ENCODE measurements around the gene HIGD1A. TPM values are rescaled to one million over a fixed set of nuclear protein-coding genes. Genes with fewer than 3 reads are reported as not detected.

Gene HIGD1A
- total RNA-seq, 1 experiment from 2014 or later: 80.7 TPM

GRCh38 chr3:42752441-42752840 is 51.8 kb downstream of the HIGD1A start (continued):
- no peak for TF ChIP-seq PRDM15 (CRISPR knock-in tag; IDR thresholded peaks at IDR 0.05)
- no peak for TF ChIP-seq TCF7 (CRISPR knock-in tag; IDR thresholded peaks at IDR 0.05; ENCODE audit: low read depth)
- no peak for TF ChIP-seq E2F4 (CRISPR knock-in tag; IDR thresholded peaks at IDR 0.05; ENCODE audit: borderline replicate concordance, low read depth)
- TF ChIP-seq ZNF232 (CRISPR knock-in tag; IDR thresholded peaks at IDR 0.05): no peak
- TF ChIP-seq USF1 (CRISPR knock-in tag; IDR thresholded peaks at IDR 0.05): no peak
- no peak for TF ChIP-seq MLX (CRISPR knock-in tag; IDR thresholded peaks at IDR 0.05)
- TF ChIP-seq SOX15 (CRISPR knock-in tag; IDR thresholded peaks at IDR 0.05): no peak
- TF ChIP-seq STAT6 (CRISPR knock-in tag; conservative IDR thresholded peaks at IDR 0.05; ENCODE audit: low read depth): no peak

GRCh38 chr3:42751609-42752008 is 52.7 kb downstream of the HIGD1A start:
- H3K27ac Mint-ChIP-seq: no peak overlapping the region
- CTCF ChIA-PET: interaction anchor here (0.6 to 2.0 kb wide), 4 partner anchors 7 to 165 kb away, joined by 3 to 8 read pairs (median 4); no protein-coding TSS in a partner anchor
- DNase-seq (ENCODE audit: low spot score): no peak
- no peak for TF ChIP-seq ARID4B (CRISPR knock-in tag; IDR thresholded peaks at IDR 0.05; ENCODE audit: borderline replicate concordance)
- no peak for TF ChIP-seq E2F1 (CRISPR knock-in tag; IDR thresholded peaks at IDR 0.05)
- no peak for TF ChIP-seq GRHL2 (CRISPR knock-in tag; IDR thresholded peaks at IDR 0.05; ENCODE audit: insufficient replicate concordance, severe bottlenecking)
- TF ChIP-seq STAT6 (CRISPR knock-in tag; conservative IDR thresholded peaks at IDR 0.05; ENCODE audit: low read depth): no peak
- no peak for TF ChIP-seq GABPB1 (CRISPR knock-in tag; IDR thresholded peaks at IDR 0.05)
- no peak for TF ChIP-seq MAX (CRISPR knock-in tag; IDR thresholded peaks at IDR 0.05)
- no peak for TF ChIP-seq USF2 (CRISPR knock-in tag; IDR thresholded peaks at IDR 0.05)
- no peak for TF ChIP-seq CREM (CRISPR knock-in tag; IDR thresholded peaks at IDR 0.05)
- TF ChIP-seq ZNF671 (CRISPR knock-in tag; IDR thresholded peaks at IDR 0.05): no peak

More at GRCh38 chr3:42751609-42752008, 52.7 kb downstream of the HIGD1A start:
- no peaks in the 10 kb centered on the region for H3K36me3 Mint-ChIP-seq
- POLR2A ChIA-PET: no interaction called here
- ATAC-seq: no peak
- H3K4me3 Mint-ChIP-seq: no peak overlapping the region
- peaks cover 8% of the 10 kb centered on the region for H3K4me1 Mint-ChIP-seq
- no peaks in the 10 kb centered on the region; the same call in 1 of the 2 replicates for H3K27me3 Mint-ChIP-seq (ENCODE audit: low read depth)
- H3K9me3 Mint-ChIP-seq: no peaks in the 10 kb centered on the region
